GM13976 (cell line): ENCODE data around the gene CLNK.

Experiments
- DNase-seq: peaks from one replicate; pipeline ENCODE4 v3.0.0; 2012; ENCODE audit warnings: low spot score
- CTCF ChIP-seq: IDR thresholded peaks from 2 replicates; pipeline ENCODE4 v1.5.1; 2012; ENCODE audit warnings: borderline replicate concordance, mild to moderate bottlenecking; ENCODE audit not compliant: insufficient read depth; ENCODE audit errors: extremely low read depth, missing control alignments, control extremely low read depth
- in situ Hi-C: fragments of 300-500 bp; cut with MboI; formaldehyde crosslinking; loops from one replicate; pipeline ENCODE4 v1.12.0; 2022; ENCODE audit warnings: low sequenced_read_pairs, mixed read lengths, inconsistent platforms; ENCODE audit not compliant: unreplicated experiment

CLNK gene

GRCh38 chr4:10496200-10496599 lies 188.4 kb downstream of the CLNK start:
- no peak for TF ChIP-seq CTCF
- DNase-seq, result no peak

GRCh38 chr4:10495651-10496050 lies 188.9 kb downstream of the CLNK start:
- TF ChIP-seq CTCF, result no peak
- in situ Hi-C loops, result no loop called here
- no peak for DNase-seq

More at GRCh38 chr4:10496200-10496599, 188.4 kb downstream of the CLNK start:
- in situ Hi-C loops, result no loop called here

- TF ChIP-seq CTCF, result no peak
- DNase-seq, result no peak
- in situ Hi-C loops, result no loop called here
Measured at GRCh38 chr4:10492464-10492863, 192.1 kb downstream of the CLNK start.

- TF ChIP-seq CTCF, result no peak
- in situ Hi-C loops, result no loop called here
- no peak for DNase-seq
Measured at GRCh38 chr4:10491401-10491800, 193.2 kb downstream of the CLNK start.

- in situ Hi-C loops, result no loop called here
- no peak for DNase-seq
- TF ChIP-seq CTCF, result no peak
Measured at GRCh38 chr4:10490996-10491395, 193.6 kb downstream of the CLNK start.

- in situ Hi-C loops, result no loop called here
- no peak for TF ChIP-seq CTCF
- DNase-seq, result no peak
Measured at GRCh38 chr4:10482913-10483312, 201.7 kb downstream of the CLNK start.

GRCh38 chr4:10480616-10481015 lies 204.0 kb downstream of the CLNK start:
- in situ Hi-C loops, result no loop called here
- no peak for TF ChIP-seq CTCF
- DNase-seq, result no peak
